ENCODE measurements around the gene MAD2L2.

MAD2L2 gene

GRCh38 chr1:11671205-11671543, 9.8 kb downstream of the MAD2L2 start:
- peaks cover 22% of the 10 kb centered on the region for H3K36me3 ChIP-seq (ENCODE audit: control insufficient read depth, insufficient read depth, low read length)

GRCh38 chr1:11670747-11671146, 10.2 kb downstream of the MAD2L2 start:
- TF ChIP-seq CTCF (IDR thresholded peaks at IDR 0.05; ENCODE audit: insufficient read depth, low read length, poor library complexity, severe bottlenecking): no peak
- Histone ChIP-seq H3K27me3 (replicated peaks; ENCODE audit: control insufficient read depth, insufficient read depth, low read length) (no peaks in the 10 kb centered on the region), H3K4me3 (replicated peaks; ENCODE audit: low read depth, low read length) (no peak overlapping the region), H3K36me3 (ENCODE audit: control insufficient read depth, insufficient read depth, low read length) (peaks cover 19% of the 10 kb centered on the region)
- DNase-seq (ENCODE audit: extremely low read depth, insufficient read length): no peak

More at GRCh38 chr1:11671205-11671543, 9.8 kb downstream of the MAD2L2 start:
- no peak for TF ChIP-seq CTCF (IDR thresholded peaks at IDR 0.05; ENCODE audit: insufficient read depth, low read length, poor library complexity, severe bottlenecking)
- Histone ChIP-seq H3K27me3 (replicated peaks; ENCODE audit: control insufficient read depth, insufficient read depth, low read length) (no peaks in the 10 kb centered on the region), H3K4me3 (replicated peaks; ENCODE audit: low read depth, low read length) (no peak overlapping the region)
- no peak for DNase-seq (ENCODE audit: extremely low read depth, insufficient read length)

- no peak for TF ChIP-seq CTCF (IDR thresholded peaks at IDR 0.05; ENCODE audit: insufficient read depth, low read length, poor library complexity, severe bottlenecking)
- DNase-seq (ENCODE audit: extremely low read depth, insufficient read length): no peak
- Histone ChIP-seq H3K36me3 (ENCODE audit: control insufficient read depth, insufficient read depth, low read length) (peaks cover 15% of the 10 kb centered on the region), H3K4me3 (replicated peaks; ENCODE audit: low read depth, low read length) (no peak overlapping the region), H3K27me3 (replicated peaks; ENCODE audit: control insufficient read depth, insufficient read depth, low read length) (no peaks in the 10 kb centered on the region)
These were observed 12.4 kb downstream of the MAD2L2 start for GRCh38 chr1:11668516-11668915.

- peak; percentile 69 for DNase-seq (ENCODE audit: extremely low read depth, insufficient read length)
- H3K4me3 ChIP-seq (replicated peaks; ENCODE audit: low read depth, low read length): peak overlapping the region; percentile 68
These were observed 16.4 kb downstream of the MAD2L2 start for GRCh38 chr1:11664336-11665065.

GRCh38 chr1:11661103-11661502, 19.8 kb downstream of the MAD2L2 start:
- no peak for TF ChIP-seq CTCF (IDR thresholded peaks at IDR 0.05; ENCODE audit: insufficient read depth, low read length, poor library complexity, severe bottlenecking)
- no peak for DNase-seq (ENCODE audit: extremely low read depth, insufficient read length)
- Histone ChIP-seq H3K4me3 (replicated peaks; ENCODE audit: low read depth, low read length) (no peak overlapping the region), H3K27me3 (replicated peaks; ENCODE audit: control insufficient read depth, insufficient read depth, low read length) (no peaks in the 10 kb centered on the region), H3K36me3 (ENCODE audit: control insufficient read depth, insufficient read depth, low read length) (peaks cover 5% of the 10 kb centered on the region)

More at GRCh38 chr1:11664336-11665065, 16.4 kb downstream of the MAD2L2 start:
- TF ChIP-seq CTCF (IDR thresholded peaks at IDR 0.05; ENCODE audit: insufficient read depth, low read length, poor library complexity, severe bottlenecking): no peak
- H3K27me3 ChIP-seq (replicated peaks; ENCODE audit: control insufficient read depth, insufficient read depth, low read length): no peaks in the 10 kb centered on the region
- peaks cover 7% of the 10 kb centered on the region for H3K36me3 ChIP-seq (ENCODE audit: control insufficient read depth, insufficient read depth, low read length)

Data from GM06990 (cell line).